Fibroblast of villous mesenchyme (primary cell): Measurements from ENCODE around the gene EML1. TPM values are rescaled to one million over a fixed set of nuclear protein-coding genes. Genes with fewer than 3 reads are reported as not detected.
"Not testable (repeated sequence)": the region's sequence is repeated elsewhere in the genome, so short reads cannot be mapped to it uniquely, and the experiment has no call there.

Source experiments
- DNase-seq: peaks from one replicate; pipeline ENCODE4 v3.0.0-alpha.2; 2010; ENCODE audit warnings: low read depth
- H3K4me3 ChIP-seq: 2 replicates; pipeline ENCODE4 v1.5.1; 2011; ENCODE audit warnings: low read depth, mild to moderate bottlenecking, low read length
- total RNA-seq: library from RNA; depleted of rRNA; stranded (reverse); fragments of >200 nt; gene quantifications from 2 replicates; pipeline ENCODE4 v1.2.3, GENCODE V29; 2012
- TF ChIP-seq, protein P1 (sequence below): IDR thresholded peaks from 2 replicates; pipeline ENCODE4 v1.5.1; 2012; ENCODE audit warnings: low read depth, mild to moderate bottlenecking, low read length; ENCODE audit not compliant: insufficient read depth

EML1 gene
- total RNA-seq, 1 donor = 34.5 TPM

GRCh38 chr14:99757331-99758070 is 35.7 kb upstream of the EML1 start:
- no peak overlapping the region for H3K4me3 ChIP-seq
- peak; percentile 98 for DNase-seq
- TF ChIP-seq, protein P1, sequence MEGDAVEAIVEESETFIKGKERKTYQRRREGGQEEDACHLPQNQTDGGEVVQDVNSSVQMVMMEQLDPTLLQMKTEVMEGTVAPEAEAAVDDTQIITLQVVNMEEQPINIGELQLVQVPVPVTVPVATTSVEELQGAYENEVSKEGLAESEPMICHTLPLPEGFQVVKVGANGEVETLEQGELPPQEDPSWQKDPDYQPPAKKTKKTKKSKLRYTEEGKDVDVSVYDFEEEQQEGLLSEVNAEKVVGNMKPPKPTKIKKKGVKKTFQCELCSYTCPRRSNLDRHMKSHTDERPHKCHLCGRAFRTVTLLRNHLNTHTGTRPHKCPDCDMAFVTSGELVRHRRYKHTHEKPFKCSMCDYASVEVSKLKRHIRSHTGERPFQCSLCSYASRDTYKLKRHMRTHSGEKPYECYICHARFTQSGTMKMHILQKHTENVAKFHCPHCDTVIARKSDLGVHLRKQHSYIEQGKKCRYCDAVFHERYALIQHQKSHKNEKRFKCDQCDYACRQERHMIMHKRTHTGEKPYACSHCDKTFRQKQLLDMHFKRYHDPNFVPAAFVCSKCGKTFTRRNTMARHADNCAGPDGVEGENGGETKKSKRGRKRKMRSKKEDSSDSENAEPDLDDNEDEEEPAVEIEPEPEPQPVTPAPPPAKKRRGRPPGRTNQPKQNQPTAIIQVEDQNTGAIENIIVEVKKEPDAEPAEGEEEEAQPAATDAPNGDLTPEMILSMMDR = no peak

DNA sequence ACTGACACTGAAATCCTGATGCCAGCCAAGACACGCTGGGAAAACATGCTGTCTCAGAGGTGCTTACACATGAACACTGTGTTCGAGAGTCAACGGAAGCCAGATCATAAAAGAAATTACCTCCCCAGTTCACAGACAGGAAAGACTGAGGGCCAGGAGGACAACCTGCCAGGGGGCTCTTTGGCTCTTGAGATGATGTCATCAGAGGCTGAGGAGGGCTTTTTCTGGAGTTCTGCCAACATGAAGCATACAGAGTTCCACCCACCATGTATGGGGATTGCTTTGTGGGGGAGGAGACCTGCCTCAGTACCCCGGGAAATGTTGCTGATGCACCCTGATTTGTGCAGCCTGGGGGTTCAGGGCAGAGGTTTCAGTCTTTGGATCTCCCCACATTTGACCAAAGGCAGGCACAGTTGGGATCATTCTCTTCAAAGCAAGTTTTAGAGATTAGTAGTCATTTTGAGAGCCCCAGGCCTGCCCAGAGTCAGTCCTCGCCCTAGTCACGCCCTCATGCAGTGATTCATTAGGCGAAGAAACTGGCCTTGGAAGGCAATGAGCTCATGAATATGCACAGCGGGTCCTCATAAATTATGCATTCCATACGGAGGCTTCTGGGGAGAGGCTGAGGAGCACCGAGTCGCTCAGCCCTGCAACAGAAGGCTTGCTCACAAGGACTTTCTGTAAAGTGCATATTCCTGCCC is 34.9 kb upstream of the EML1 start:
- DNase-seq = peak; percentile 91
- no peak overlapping the region for H3K4me3 ChIP-seq
- TF ChIP-seq, protein P1 = no peak

DNA sequence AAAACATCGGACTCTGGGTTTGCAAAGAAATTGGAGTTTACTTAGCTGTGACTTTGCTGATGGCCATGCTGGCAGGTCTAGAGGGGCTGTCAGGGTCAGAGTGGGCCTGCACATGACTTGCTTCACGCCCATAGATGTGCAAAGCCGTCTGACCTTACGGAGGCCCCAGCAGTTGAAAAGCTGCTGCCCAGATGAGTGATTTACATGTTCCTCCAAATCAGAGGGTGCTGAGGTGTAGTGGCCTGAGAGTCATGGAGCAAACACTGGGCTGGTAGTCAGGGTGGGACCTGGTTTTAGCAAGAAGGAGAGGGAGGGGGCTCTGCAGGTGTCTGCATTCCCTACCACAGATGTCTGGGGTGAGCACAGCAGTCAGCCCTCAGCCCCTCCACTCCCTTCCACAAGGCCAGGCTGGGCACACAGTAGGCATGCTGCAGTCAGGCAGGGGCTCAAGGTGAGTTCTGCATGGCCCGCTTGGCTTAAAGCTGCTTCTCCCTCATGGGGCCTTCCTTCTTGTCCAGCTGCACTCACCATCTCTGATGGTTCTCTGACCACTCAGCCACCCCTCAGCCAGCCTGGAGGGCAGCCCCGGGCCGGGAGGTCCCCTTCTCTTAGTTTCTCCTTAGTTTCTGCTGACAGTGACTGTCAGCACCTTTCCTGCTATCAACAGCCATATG is 34.2 kb upstream of the EML1 start:
- H3K4me3 ChIP-seq = no peak overlapping the region
- DNase-seq = no peak
- TF ChIP-seq, protein P1 = no peak

- no peak for DNase-seq
- H3K4me3 ChIP-seq = no peak overlapping the region
- TF ChIP-seq, protein P1 = no peak
Observed at GRCh38 chr14:99759546-99759925, 33.7 kb upstream of the EML1 start.

GRCh38 chr14:99760817-99761216 is 32.4 kb upstream of the EML1 start:
- H3K4me3 ChIP-seq = no peak overlapping the region
- TF ChIP-seq, protein P1 = no peak
- DNase-seq = no peak

DNA sequence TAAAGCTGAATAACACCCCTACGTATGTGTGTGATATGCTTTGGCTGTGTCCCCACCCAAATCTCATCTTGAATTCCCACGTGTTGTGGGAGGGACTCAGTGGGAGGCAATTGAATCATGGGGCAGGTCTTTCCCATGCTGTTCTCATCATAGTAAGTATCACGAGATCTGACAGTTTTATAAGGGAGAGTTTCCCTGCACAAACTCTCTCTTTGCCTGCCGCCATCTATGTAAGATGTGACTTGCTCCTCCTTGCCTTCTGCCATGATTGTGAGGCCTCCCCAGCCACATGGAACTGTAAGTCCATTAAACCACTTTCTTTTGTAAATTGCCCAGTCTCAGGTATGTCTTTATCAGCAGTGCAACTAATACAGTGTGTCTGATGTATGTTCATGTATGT is 30.3 kb upstream of the EML1 start:
- H3K4me3 ChIP-seq, DNase-seq: not testable (repeated sequence)

GRCh38 chr14:99763527-99764221 is 29.5 kb upstream of the EML1 start:
- no peak overlapping the region for H3K4me3 ChIP-seq
- DNase-seq = no peak
- TF ChIP-seq, protein P1 = no peak
